ENCODE measurements around the gene FN3K. TPM values are rescaled to one million over a fixed set of nuclear protein-coding genes. Genes with fewer than 3 reads are reported as not detected.

FN3K gene
- total and polyA plus RNA-seq, 2 of the 8 experiments (the other 6 are each of a cell fraction or from before 2014, with no cell fraction given) = 0.88 to 14.2 TPM

DNA sequence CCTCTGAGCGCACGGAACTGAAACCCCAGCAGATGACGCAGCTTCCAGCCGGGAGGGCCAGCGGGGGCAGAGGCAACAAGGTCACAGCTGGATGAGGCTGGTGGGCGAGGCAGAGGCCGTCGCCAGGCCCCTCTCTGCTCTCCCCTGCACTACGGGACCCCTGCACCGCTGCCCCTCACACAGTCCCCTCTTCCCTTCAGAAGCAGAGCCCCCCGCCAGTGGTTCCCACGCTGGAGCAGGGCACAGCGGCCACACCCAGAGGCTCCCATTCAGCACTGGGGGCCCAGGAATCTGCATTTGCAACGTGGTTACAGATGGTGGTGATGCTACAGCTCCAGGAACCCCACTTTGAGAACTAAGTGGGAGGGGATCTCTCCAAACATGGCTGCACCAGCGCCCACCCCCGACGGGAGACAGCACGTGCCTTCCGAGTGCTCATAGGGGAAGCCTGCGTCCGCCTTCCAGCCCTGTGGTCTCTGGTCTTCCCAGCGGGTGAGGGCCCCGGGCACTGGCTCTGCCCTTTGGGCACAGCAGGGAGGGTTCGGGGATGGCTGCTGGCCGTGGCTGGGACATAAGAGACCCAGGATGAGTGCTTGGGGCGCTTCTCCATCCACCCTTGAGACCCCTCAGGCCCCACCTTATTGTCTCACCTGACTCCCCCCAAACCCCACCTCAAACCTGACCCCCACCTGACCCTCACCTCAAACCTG is 32.2 kb upstream of the FN3K start:
- no peak for FAIRE-seq
- no peak for TF ChIP-seq JUND (IDR thresholded peaks at IDR 0.05; ENCODE audit: low read length)
- H2AFZ ChIP-seq (ENCODE audit: low read length) = no peak overlapping the region
- H3K56ac ChIP-seq (replicated peaks; ENCODE audit: insufficient read length, low read depth, low read length) = no peak overlapping the region
- H3K27me3 ChIP-seq (replicated peaks in 1 of 4; ENCODE audit: control insufficient read depth in 3 of 4, extremely low read depth in 1 of 4, insufficient read depth in 3 of 4, low read length in 3 of 4) = peaks cover 0 to 13% (median 4%) of the 10 kb centered on the region in 4 experiments; a peak in 4 of 7 replicates
- no peak overlapping the region for H2BK20ac ChIP-seq (ENCODE audit: low read length)
- peaks cover 4% of the 10 kb centered on the region; the same call in 1 of the 2 replicates for H3K23me2 ChIP-seq (ENCODE audit: low read depth, low read length)
- H3K79me2 ChIP-seq (ENCODE audit: control insufficient read depth in 1 of 2, insufficient read depth in 2 of 2, low read length in 2 of 2) = no peaks in the 10 kb centered on the region
- H3K4me1 ChIP-seq (replicated peaks in 1 of 4; ENCODE audit: control insufficient read depth in 3 of 4, insufficient read depth in 4 of 4, low read length in 3 of 4) = peaks cover 0 to 4% (median 0%) of the 10 kb centered on the region in 4 experiments; a peak in 1 of 7 replicates
- H3K9me3 ChIP-seq (ENCODE audit: insufficient read depth in 2 of 2, low read depth in 1 of 2, low read length in 1 of 2) = no peaks in the 10 kb centered on the region
- no peak overlapping the region for H2BK120ac ChIP-seq (replicated peaks; ENCODE audit: low read depth, low read length)
- H3K23ac ChIP-seq (ENCODE audit: insufficient read length) = no peak overlapping the region
- ChIA-PET POLR2A (ENCODE audit: partially characterized antibody) (interaction anchor here (0.9 to 1.0 kb wide), 3 partner anchors 28 to 52 kb away, joined by 3 read pairs; no protein-coding TSS in a partner anchor), CTCF (ENCODE audit: partially characterized antibody) (interaction anchor here (1.1 to 2.2 kb wide), 4 partner anchors 9 to 73 kb away, joined by 3 to 11 read pairs (median 4); no protein-coding TSS in a partner anchor)
- no peak overlapping the region for H3K4me3 ChIP-seq (ENCODE audit: extremely low read depth in 1 of 4, insufficient read depth in 2 of 4, low read depth in 3 of 4, low read length in 4 of 4)
- H3K36me3 ChIP-seq (ENCODE audit: control insufficient read depth in 2 of 4, insufficient read depth in 4 of 4, low read length in 3 of 4) = no peaks in the 10 kb centered on the region
- H4K5ac ChIP-seq (ENCODE audit: insufficient read length, low read depth, low read length) = no peak overlapping the region
- H3K27ac ChIP-seq (ENCODE audit: low read depth, low read length) = no peak overlapping the region
- no peak overlapping the region for H2AK5ac ChIP-seq (ENCODE audit: low read depth, low read length)
- H3K14ac ChIP-seq (ENCODE audit: insufficient read length) = no peak overlapping the region
- 81% methylated on average over 24 of the region's 26 CpGs; no CpG with 5 or more reads in 1 of the 2 experiments for WGBS, 2 experiments (ENCODE audit: extremely low coverage in 1 of 2, insufficient coverage in 1 of 2, insufficient read length in 1 of 2, insufficient replicate concordance in 2 of 2, low coverage in 1 of 2, low lambda C conversion rate in 2 of 2, missing lambda C conversion rate in 1 of 2)
- no peak overlapping the region for H2BK15ac ChIP-seq (ENCODE audit: low read length)
- no peak overlapping the region for H3K4me2 ChIP-seq (ENCODE audit: insufficient read depth in 1 of 2, low read depth in 2 of 2, low read length in 2 of 2)
- H3K79me1 ChIP-seq (ENCODE audit: low read depth, low read length) = no peaks in the 10 kb centered on the region
- H4K91ac ChIP-seq (replicated peaks; ENCODE audit: insufficient read length, low read length) = no peak overlapping the region
- peaks cover 0 to 5% of the 10 kb centered on the region in 2 experiments for H4K20me1 ChIP-seq (replicated peaks in 1 of 2; ENCODE audit: control insufficient read depth in 1 of 2, insufficient read depth in 2 of 2, low read length in 2 of 2)
- no peak overlapping the region for H3K18ac ChIP-seq (ENCODE audit: extremely low read depth, low read length)
- no peak overlapping the region for H3K9ac ChIP-seq (replicated peaks in 1 of 4; ENCODE audit: extremely low read depth in 1 of 4, low read depth in 3 of 4, low read length in 3 of 4)
- H4K8ac ChIP-seq (ENCODE audit: extremely low read depth, insufficient read depth, low read length) = no peak overlapping the region
- no peak overlapping the region for H3K4ac ChIP-seq (replicated peaks; ENCODE audit: insufficient read length, low read depth, low read length)
- H2BK5ac ChIP-seq (ENCODE audit: low read depth, low read length) = no peak overlapping the region
- no peak for DNase-seq (ENCODE audit: low read depth in 1 of 2, low spot score in 2 of 2)
- H2BK12ac ChIP-seq (ENCODE audit: low read depth, low read length) = no peak overlapping the region

All from H1 (cell line).